OCI-LY1 (cell line): ENCODE measurements around the gene GALNTL6.

Source experiments
- CTCF ChIP-seq: fragments of 200-600 bp; sonication (generic), shearing (Covaris generic); IDR thresholded peaks from 2 replicates; pipeline ENCODE4 v1.5.1; 2017; ENCODE audit warnings: mild to moderate bottlenecking, antibody characterized with exemption, low read length, moderate library complexity, mixed read lengths
- EZH2 ChIP-seq: fragments of 200-600 bp; sonication (generic), shearing (Covaris generic); IDR thresholded peaks from 2 replicates; pipeline ENCODE4 v1.8.0; 2017; ENCODE audit warnings: borderline replicate concordance, mixed run types, mild to moderate bottlenecking, antibody characterized with exemption, low read length, moderate library complexity, mixed read lengths

- no peak for TF ChIP-seq CTCF
- no peak for TF ChIP-seq EZH2
These were observed 895.0 kb downstream of the GALNTL6 start for GRCh38 chr4:172708184-172708583.
